SK-N-SH (cell line): ENCODE results near the gene CX3CL1. TPM values are rescaled to one million over a fixed set of nuclear protein-coding genes. Genes with fewer than 3 reads are reported as not detected.

Experiments
- CTCF ChIA-PET: fragments of 300-600, 350-600 bp; formaldehyde crosslinking; extraction: SDS; loops from one replicate; lab custom pipeline; 2021; lab: Yijun Ruan, JAX
- POLR2A ChIA-PET: fragments of 350-600 bp; sonication (Branson Sonifier 250); formaldehyde crosslinking; extraction: SDS; loops from one replicate; lab custom pipeline; 2020; ENCODE audit warnings: antibody characterized with exemption, inconsistent platforms; lab: Yijun Ruan, JAX
- DNase-seq: peaks from one replicate; pipeline ENCODE4 v3.0.0; 2012
- H2AFZ ChIP-seq: fragments of 200-600 bp; sonication (generic); 2 replicates; pipeline ENCODE4 v1.8.1; 2016; ENCODE audit warnings: antibody characterized with exemption, mild to moderate bottlenecking, low read depth
- H3F3A ChIP-seq: fragments of 200-600 bp; sonication (generic); replicated peaks from 2 replicates; pipeline ENCODE3; 2016; ENCODE audit warnings: antibody characterized with exemption, mild to moderate bottlenecking; ENCODE audit not compliant: insufficient read depth
- H3K27ac ChIP-seq, 2 experiments: fragments of 200-500 bp in 1 of 2; fragments of 200-600 bp in 1 of 2; sonication (Bioruptor generic) in 1 of 2; sonication (generic), shearing (Covaris generic) in 1 of 2; 2 replicates each; pipeline versions ENCODE4 v1.5.1 to v1.6.1; 2014 to 2016; ENCODE audit warnings: low read depth in 2 of 2, inconsistent platforms in 1 of 2, low read length in 1 of 2, mild to moderate bottlenecking in 1 of 2, mixed read lengths in 1 of 2
- H3K27me3 ChIP-seq: fragments of 200-600 bp; sonication (generic), shearing (Covaris generic); 2 replicates; pipeline ENCODE4 v1.6.1; 2016; ENCODE audit warnings: mixed run types; ENCODE audit not compliant: insufficient read depth
- H3K36me3 ChIP-seq, 2 experiments: fragments of 200-500 bp in 1 of 2; fragments of 200-600 bp in 1 of 2; sonication (Bioruptor generic) in 1 of 2; sonication (generic) in 1 of 2; replicated peaks in 1 of 2; 2 replicates each; pipeline versions ENCODE3 to v1.5.1; 2014 to 2016; ENCODE audit warnings: low read length in 1 of 2, mild to moderate bottlenecking in 1 of 2; ENCODE audit not compliant: insufficient read depth in 2 of 2, control insufficient read depth in 1 of 2
- H3K4me1 ChIP-seq, 2 experiments: fragments of 200-500 bp in 1 of 2; fragments of 200-600 bp in 1 of 2; sonication (Bioruptor generic) in 1 of 2; sonication (generic), shearing (Covaris generic) in 1 of 2; 2 replicates each; pipeline versions ENCODE4 v1.5.1 to v1.6.1; 2014 to 2016; ENCODE audit warnings: low read depth in 1 of 2, low read length in 1 of 2, mixed run types in 1 of 2; ENCODE audit not compliant: insufficient read depth in 2 of 2, control insufficient read depth in 1 of 2
- H3K4me2 ChIP-seq: fragments of 200-600 bp; sonication (generic), shearing (Covaris generic); 2 replicates; pipeline ENCODE4 v1.6.1; 2017; ENCODE audit warnings: mixed run types
- H3K4me3 ChIP-seq, 2 experiments: fragments of 200-500 bp in 1 of 2; fragments of 200-600 bp in 1 of 2; sonication (Bioruptor generic) in 1 of 2; sonication (generic), shearing (Covaris generic) in 1 of 2; 2 replicates each; pipeline versions ENCODE4 v1.5.1 to v1.8.1; 2014 to 2016; ENCODE audit warnings: low read depth in 2 of 2, inconsistent platforms in 1 of 2, low read length in 1 of 2, mild to moderate bottlenecking in 1 of 2, mixed read lengths in 1 of 2, moderate library complexity in 1 of 2
- H3K79me2 ChIP-seq: fragments of 200-600 bp; sonication (generic); 2 replicates; pipeline ENCODE4 v1.8.1; 2017; ENCODE audit warnings: mild to moderate bottlenecking; ENCODE audit not compliant: insufficient read depth
- H3K9ac ChIP-seq: fragments of 200-600 bp; sonication (generic); 2 replicates; pipeline ENCODE4 v1.6.1; 2017; ENCODE audit warnings: mixed run types
- H3K9me2 ChIP-seq: fragments of 200-600 bp; sonication (generic); 2 replicates; pipeline ENCODE4 v1.6.1; 2017; ENCODE audit warnings: mixed run types
- H3K9me3 ChIP-seq: fragments of 200-600 bp; sonication (generic); 2 replicates; pipeline ENCODE4 v1.6.1; 2017; ENCODE audit warnings: mixed run types, mild to moderate bottlenecking, moderate library complexity
- H4K20me1 ChIP-seq: fragments of 200-600 bp; sonication (generic); 2 replicates; pipeline ENCODE4 v1.6.1; 2017; ENCODE audit warnings: mild to moderate bottlenecking, mixed run types; ENCODE audit not compliant: insufficient read depth
- CHD2 ChIP-seq: fragments of 150-350 bp; IDR thresholded peaks from 2 replicates; pipeline ENCODE4 v1.6.1; 2018; ENCODE audit warnings: low read length; ENCODE audit not compliant: partially characterized antibody
- CTCF ChIP-seq: fragments of 200-600 bp; sonication (generic); IDR thresholded peaks from 2 replicates; pipeline ENCODE4 v1.6.1; 2017; ENCODE audit warnings: antibody characterized with exemption, mild to moderate bottlenecking, moderate library complexity
- EP300 ChIP-seq, 2 experiments: IDR thresholded peaks; 2 replicates each; pipeline versions ENCODE4 v1.4.0 to v1.6.1; 2012; ENCODE audit warnings: borderline replicate concordance in 1 of 2, low read depth in 1 of 2, low read length in 1 of 2
- EZH2phosphoT487 ChIP-seq: fragments of 200-600 bp; sonication (generic); IDR thresholded peaks from 2 replicates; pipeline ENCODE4 v1.6.1; 2017; ENCODE audit warnings: low read depth, mixed run types, mild to moderate bottlenecking, antibody characterized with exemption, moderate library complexity, borderline replicate concordance
- FOSL2 ChIP-seq: IDR thresholded peaks from 2 replicates; pipeline ENCODE4 v1.4.0; 2012; ENCODE audit warnings: low read depth, mild to moderate bottlenecking, moderate library complexity, borderline replicate concordance
- FOXJ3 ChIP-seq: sonication (generic); formaldehyde crosslinking; IDR thresholded peaks from 2 replicates; pipeline ENCODE4 v1.5.1; 2020; ENCODE audit warnings: mild to moderate bottlenecking, missing genetic modification reagents
- GABPA ChIP-seq: IDR thresholded peaks from 2 replicates; pipeline ENCODE4 v1.4.0; 2012; ENCODE audit warnings: low read depth, mild to moderate bottlenecking
- NRF1 ChIP-seq: IDR thresholded peaks from 2 replicates; pipeline ENCODE4 v1.6.1; 2012; ENCODE audit warnings: low read depth, mild to moderate bottlenecking, low read length
- RAD21 ChIP-seq: IDR thresholded peaks from 2 replicates; pipeline ENCODE4 v1.6.1; 2012; ENCODE audit warnings: mild to moderate bottlenecking, low read length
- RXRA ChIP-seq: IDR thresholded peaks from 2 replicates; pipeline ENCODE4 v1.4.0; 2012; ENCODE audit warnings: low read depth, mild to moderate bottlenecking, borderline replicate concordance
- SMC3 ChIP-seq: IDR thresholded peaks from 2 replicates; pipeline ENCODE4 v1.6.1; 2012; ENCODE audit warnings: low read depth, low read length, improper control_type of control experiment
- TAF1 ChIP-seq: IDR thresholded peaks from 2 replicates; pipeline ENCODE4 v1.6.1; 2012; ENCODE audit warnings: low read depth, mild to moderate bottlenecking, low read length, moderate library complexity, borderline replicate concordance
- TCF12 ChIP-seq: IDR thresholded peaks from 2 replicates; pipeline ENCODE4 v1.4.0; 2012
- TEAD4 ChIP-seq: IDR thresholded peaks from 2 replicates; pipeline ENCODE4 v1.4.0; 2012; ENCODE audit warnings: mild to moderate bottlenecking, borderline replicate concordance; ENCODE audit not compliant: insufficient read depth
- YY1 ChIP-seq: IDR thresholded peaks from 2 replicates; pipeline ENCODE4 v1.4.0; 2012; ENCODE audit warnings: low read depth, mild to moderate bottlenecking
- WGBS: methylation state at CpG from one replicate; pipeline ENCODE4 v1.1.6; 2017; ENCODE audit warnings: low lambda C conversion rate; 5-methylcytosine and 5-hydroxymethylcytosine counted together
- polyA plus RNA-seq, 3 experiments: library from polyadenylated mRNA; depleted of rRNA; stranded (reverse); fragments of >200 nt; gene quantifications; 2 replicates each; pipeline ENCODE4 v1.2.3, GENCODE V29; 2012
- small RNA-seq, 7 experiments: library from RNA; depleted of rRNA; stranded (forward); fragments of <200 nt; gene quantifications; one replicate each; pipeline ENCODE3, GENCODE V24; 2012

CX3CL1 gene
- polyA plus RNA-seq, 1 of the 3 experiments (the other 2 are of a cell fraction): 6.8 TPM

GRCh38 chr16:57432989-57433388 lies 60.7 kb downstream of the CX3CL1 start:
- DNase-seq: no peak
- 98% methylated on average over 3 of the region's 3 CpGs for WGBS
- Histone ChIP-seq H4K20me1 (no peaks in the 10 kb centered on the region), H2AFZ (no peak overlapping the region), H3K27ac (no peak overlapping the region), H3K9me3 (no peaks in the 10 kb centered on the region), H3K9ac (no peak overlapping the region), H3K27me3 (no peaks in the 10 kb centered on the region), H3K4me1 (no peaks in the 10 kb centered on the region), H3K36me3 (peaks cover 59 to 71% of the 10 kb centered on the region in 2 experiments), H3K4me3 (no peak overlapping the region), H3K9me2 (no peaks in the 10 kb centered on the region), H3K79me2 (no peaks in the 10 kb centered on the region), H3K4me2 (no peak overlapping the region), H3F3A (no peaks in the 10 kb centered on the region)
- CTCF ChIA-PET: interaction anchor here (1.0 to 4.6 kb wide), 7 partner anchors 10 to 132 kb away, joined by 3 to 30 read pairs (median 8); partner anchors contain the start of gene POLR2C
- TF ChIP-seq EZH2phosphoT487 (no peak), YY1 (no peak), CTCF (no peak), TAF1 (no peak), RAD21 (no peak), TCF12 (no peak), GABPA (no peak), EP300 (IDR thresholded peaks at IDR 0.05; ENCODE audit: borderline replicate concordance in 1 of 2, low read depth in 1 of 2, low read length in 1 of 2) (no peak), RXRA (no peak), FOSL2 (no peak), SMC3 (no peak), FOXJ3 (no peak), NRF1 (no peak)
- POLR2A ChIA-PET: interaction anchor here (2.1 kb wide), 1 partner anchor 14 kb away, joined by 6 read pairs; the partner anchor contains the start of genes CIAPIN1 and COQ9

GRCh38 chr16:57434003-57434402 lies 61.7 kb downstream of the CX3CL1 start:
- no peak for DNase-seq
- Histone ChIP-seq H3K4me1 (no peaks in the 10 kb centered on the region), H3K27me3 (no peaks in the 10 kb centered on the region), H3K9ac (no peak overlapping the region), H3K9me2 (no peaks in the 10 kb centered on the region), H3K36me3 (peaks cover 63 to 73% of the 10 kb centered on the region in 2 experiments), H3K4me2 (no peak overlapping the region), H4K20me1 (no peaks in the 10 kb centered on the region), H2AFZ (no peak overlapping the region)
- 100% methylated on average over 1 of the region's 2 CpGs for WGBS
- TF ChIP-seq CHD2 (no peak), TEAD4 (no peak)
- TF ChIP-seq, all 33 proteins: peak for 0
- CTCF ChIA-PET: interaction anchor here (1.0 to 4.6 kb wide), 4 partner anchors 16 to 133 kb away, joined by 5 to 30 read pairs (median 10); partner anchors contain the start of gene POLR2C
- no peaks in the 10 kb centered on the region for H3F3A ChIP-seq
- H3K9me3 ChIP-seq: no peaks in the 10 kb centered on the region
- H3K4me3 ChIP-seq: no peak overlapping the region
- POLR2A ChIA-PET: interaction anchor here (2.1 kb wide), 1 partner anchor 13 kb away, joined by 6 read pairs; the partner anchor contains the start of genes CIAPIN1 and COQ9
- H3K27ac ChIP-seq: no peak overlapping the region
- H3K79me2 ChIP-seq: no peaks in the 10 kb centered on the region

Small RNAs within 50 kb of the gene (small RNA-seq; reads per million reads assigned to genes)
- gene AC108081.1: 0 reads per million in 7 experiments

Other genes starting within 250 kb of the CX3CL1 start
- 80.9 and 92.0 TPM in 2 replicates for gene PSME3IP1, start 186.5 kb upstream of the CX3CL1 start, polyA plus RNA-seq (2012; rRNA removed)
- 16.6 and 21.7 TPM in 2 replicates for gene RSPRY1, start 186.2 kb upstream of the CX3CL1 start, polyA plus RNA-seq (2012; rRNA removed)
- 61.8 and 70.3 TPM in 2 replicates for gene ARL2BP, start 127.2 kb upstream of the CX3CL1 start, polyA plus RNA-seq (2012; rRNA removed)
- 0.86 and 1.3 TPM in 2 replicates for gene PLLP, start 87.8 kb upstream of the CX3CL1 start, polyA plus RNA-seq (2012; rRNA removed)
- not detected in 2 replicates for gene CCL22, start 13.7 kb upstream of the CX3CL1 start, polyA plus RNA-seq (2012; rRNA removed)
- not detected in 2 replicates for gene CCL17, start 32.3 kb downstream of the CX3CL1 start, polyA plus RNA-seq (2012; rRNA removed)
- gene CIAPIN1, start 74.9 kb downstream of the CX3CL1 start, polyA plus RNA-seq (2012; rRNA removed): 43.6 and 63.3 TPM in 2 replicates
- gene COQ9, start 75.0 kb downstream of the CX3CL1 start, polyA plus RNA-seq (2012; rRNA removed): 81.2 and 104 TPM in 2 replicates
- gene POLR2C, start 90.2 kb downstream of the CX3CL1 start, polyA plus RNA-seq (2012; rRNA removed): 160 and 178 TPM in 2 replicates
- gene DOK4, start 114.0 kb downstream of the CX3CL1 start, polyA plus RNA-seq (2012; rRNA removed): 28.4 and 36.9 TPM in 2 replicates
- gene CCDC102A, start 164.1 kb downstream of the CX3CL1 start, polyA plus RNA-seq (2012; rRNA removed): 17.5 and 26.2 TPM in 2 replicates
- gene ADGRG5, start 170.2 kb downstream of the CX3CL1 start, polyA plus RNA-seq (2012; rRNA removed): 0.02 and 0.03 TPM in 2 replicates